ENCODE results near the gene CEP63. TPM values are rescaled to one million over a fixed set of nuclear protein-coding genes. Genes with fewer than 3 reads are reported as not detected.

Gene CEP63
- total and polyA plus RNA-seq, 2 experiments from 2014 or later: 15.1 to 53.9 TPM

- no peak overlapping the region for H3K4me3 ChIP-seq
- no peak for DNase-seq (ENCODE audit: low spot score)
- H3K27me3 Mint-ChIP-seq (ENCODE audit: insufficient read depth, low read depth, poor library complexity): peaks cover 13% of the 10 kb centered on the region
- peaks cover 5% of the 10 kb centered on the region; the same call in 1 of the 2 replicates for H3F3A ChIP-seq (replicated peaks; ENCODE audit: low read depth)
- H3K4me3 Mint-ChIP-seq: no peak overlapping the region
- H4K20me1 ChIP-seq (replicated peaks; ENCODE audit: insufficient read depth): no peaks in the 10 kb centered on the region
- no peak overlapping the region for H2AFZ ChIP-seq
- H3K27ac Mint-ChIP-seq: no peak overlapping the region
- no peak for ATAC-seq
- H3K36me3 ChIP-seq (ENCODE audit: insufficient read depth): no peaks in the 10 kb centered on the region
- no peaks in the 10 kb centered on the region for H3K27me3 ChIP-seq (ENCODE audit: insufficient read depth)
- no peaks in the 10 kb centered on the region for H3K79me2 ChIP-seq (replicated peaks; ENCODE audit: insufficient read depth)
- no peaks in the 10 kb centered on the region for H3K9me2 ChIP-seq (ENCODE audit: insufficient read depth)
- H3K4me1 Mint-ChIP-seq: peaks cover 33% of the 10 kb centered on the region
- no peak overlapping the region for H3K4me2 ChIP-seq
- H3K36me3 Mint-ChIP-seq (ENCODE audit: low read depth): no peaks in the 10 kb centered on the region
- peaks cover 31% of the 10 kb centered on the region for H3K4me1 ChIP-seq (ENCODE audit: insufficient read depth)
- H3K27ac ChIP-seq (ENCODE audit: low read depth): no peak overlapping the region
- TF ChIP-seq JUNB (IDR thresholded peaks at IDR 0.05; ENCODE audit: unreplicated experiment): no peak
- TF ChIP-seq, protein P1, sequence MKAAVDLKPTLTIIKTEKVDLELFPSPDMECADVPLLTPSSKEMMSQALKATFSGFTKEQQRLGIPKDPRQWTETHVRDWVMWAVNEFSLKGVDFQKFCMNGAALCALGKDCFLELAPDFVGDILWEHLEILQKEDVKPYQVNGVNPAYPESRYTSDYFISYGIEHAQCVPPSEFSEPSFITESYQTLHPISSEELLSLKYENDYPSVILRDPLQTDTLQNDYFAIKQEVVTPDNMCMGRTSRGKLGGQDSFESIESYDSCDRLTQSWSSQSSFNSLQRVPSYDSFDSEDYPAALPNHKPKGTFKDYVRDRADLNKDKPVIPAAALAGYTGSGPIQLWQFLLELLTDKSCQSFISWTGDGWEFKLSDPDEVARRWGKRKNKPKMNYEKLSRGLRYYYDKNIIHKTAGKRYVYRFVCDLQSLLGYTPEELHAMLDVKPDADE (IDR thresholded peaks at IDR 0.05): no peak
- no peak for TF ChIP-seq STAT1 (IDR thresholded peaks at IDR 0.05; ENCODE audit: unreplicated experiment)
- TF ChIP-seq REST (IDR thresholded peaks at IDR 0.05; ENCODE audit: unreplicated experiment): no peak
- TF ChIP-seq CREB1 (CRISPR knock-in tag; IDR thresholded peaks at IDR 0.05; ENCODE audit: low read depth): no peak
- TF ChIP-seq POLR2AphosphoS5 (IDR thresholded peaks at IDR 0.05; ENCODE audit: low read depth): no peak
- TF ChIP-seq, protein P2, sequence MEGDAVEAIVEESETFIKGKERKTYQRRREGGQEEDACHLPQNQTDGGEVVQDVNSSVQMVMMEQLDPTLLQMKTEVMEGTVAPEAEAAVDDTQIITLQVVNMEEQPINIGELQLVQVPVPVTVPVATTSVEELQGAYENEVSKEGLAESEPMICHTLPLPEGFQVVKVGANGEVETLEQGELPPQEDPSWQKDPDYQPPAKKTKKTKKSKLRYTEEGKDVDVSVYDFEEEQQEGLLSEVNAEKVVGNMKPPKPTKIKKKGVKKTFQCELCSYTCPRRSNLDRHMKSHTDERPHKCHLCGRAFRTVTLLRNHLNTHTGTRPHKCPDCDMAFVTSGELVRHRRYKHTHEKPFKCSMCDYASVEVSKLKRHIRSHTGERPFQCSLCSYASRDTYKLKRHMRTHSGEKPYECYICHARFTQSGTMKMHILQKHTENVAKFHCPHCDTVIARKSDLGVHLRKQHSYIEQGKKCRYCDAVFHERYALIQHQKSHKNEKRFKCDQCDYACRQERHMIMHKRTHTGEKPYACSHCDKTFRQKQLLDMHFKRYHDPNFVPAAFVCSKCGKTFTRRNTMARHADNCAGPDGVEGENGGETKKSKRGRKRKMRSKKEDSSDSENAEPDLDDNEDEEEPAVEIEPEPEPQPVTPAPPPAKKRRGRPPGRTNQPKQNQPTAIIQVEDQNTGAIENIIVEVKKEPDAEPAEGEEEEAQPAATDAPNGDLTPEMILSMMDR (conservative IDR thresholded peaks at IDR 0.05; ENCODE audit: low read depth in 2 of 2): no peak
- TF ChIP-seq EZH2phosphoT487 (IDR thresholded peaks at IDR 0.05; ENCODE audit: unreplicated experiment): no peak
- no peak for TF ChIP-seq ZNF462 (CRISPR knock-in tag; IDR thresholded peaks at IDR 0.05)
- TF ChIP-seq ZNF331 (CRISPR knock-in tag; IDR thresholded peaks at IDR 0.05; ENCODE audit: low read depth): no peak
- no peak for TF ChIP-seq ZNF114 (CRISPR knock-in tag; IDR thresholded peaks at IDR 0.05)
- TF ChIP-seq NANOG (IDR thresholded peaks at IDR 0.05; ENCODE audit: borderline replicate concordance): no peak
- TF ChIP-seq EZH2 (IDR thresholded peaks at IDR 0.05; ENCODE audit: low read depth, unreplicated experiment): no peak
- H3K9me3 Mint-ChIP-seq: no peaks in the 10 kb centered on the region
Measured at GRCh38 chr3:134460965-134461364, 24.9 kb upstream of the CEP63 start.
